K562 (cell line): Measurements from ENCODE around the gene XIRP2. TPM values are rescaled to one million over a fixed set of nuclear protein-coding genes. Genes with fewer than 3 reads are reported as not detected.

Experiments
- ATAC-seq: fragments of 200-7000 bp; cut with Tn5 transposase; 3 replicates; pipeline ENCODE4 v1.9.1; 2020; ENCODE audit warnings: moderate library complexity
- BruUV-seq: library from RNA; stranded (reverse); fragments of 400-500 nt; replicated peaks from 2 replicates; lab custom pipeline; 2021; lab: Mats Ljungman, UMichigan
- CTCF ChIA-PET: fragments of 300-600 bp; formaldehyde crosslinking; extraction: SDS; loops from one replicate; lab custom pipeline; 2021; ENCODE audit warnings: low intra/inter-chr PET ratio; lab: Yijun Ruan, JAX
- POLR2A ChIA-PET: fragments of 300-600, 350-650 bp; sonication (Branson Sonifier 250); formaldehyde crosslinking; extraction: SDS; loops from one replicate; lab custom pipeline; 2021; ENCODE audit warnings: antibody characterized with exemption, inconsistent platforms; lab: Yijun Ruan, JAX
- DNase-seq, 4 experiments: peaks; one replicate each; pipeline versions ENCODE4 v3.0.0 to v3.0.0-alpha.2; 2011 to 2018; ENCODE audit warnings: low spot score in 3 of 4, mixed read lengths in 3 of 4; ENCODE audit errors: extremely low read depth in 1 of 4
- FAIRE-seq: peaks from 2 replicates; lab custom pipeline; 2011; peaks lifted over from hg19 to GRCh38; lab: Jason Lieb, UNC
- H2AFZ ChIP-seq: 2 replicates; pipeline ENCODE4 v1.6.0; 2011; ENCODE audit warnings: low read depth, low read length, control low read depth, inconsistent platforms
- H3K27ac ChIP-seq: fragments of 200-600 bp; 3 replicates; pipeline ENCODE4 v1.8.0; 2011; ENCODE audit warnings: low read depth, mild to moderate bottlenecking, control low read depth, inconsistent platforms, low read length, moderate library complexity, mixed read lengths; ENCODE audit errors: extremely low read depth
- H3K27me3 ChIP-seq, 2 experiments: fragments of 300-600 bp in 1 of 2; 2 replicates in 1 of 2; 3 replicates in 1 of 2; pipeline versions ENCODE4 v1.6.0 to v1.8.0; 2011; ENCODE audit warnings: inconsistent platforms in 2 of 2, low read length in 2 of 2, mild to moderate bottlenecking in 1 of 2, mixed read lengths in 1 of 2, moderate library complexity in 1 of 2; ENCODE audit not compliant: control insufficient read depth in 2 of 2, insufficient read depth in 2 of 2
- H3K36me3 ChIP-seq: fragments of 300-600 bp; 3 replicates; pipeline ENCODE4 v1.8.0; 2011; ENCODE audit warnings: mild to moderate bottlenecking, low read length, inconsistent platforms; ENCODE audit not compliant: control insufficient read depth, insufficient read depth
- H3K4me1 ChIP-seq, 2 experiments: fragments of 200-600 bp in 1 of 2; replicated peaks in 1 of 2; 2 replicates in 1 of 2; 3 replicates in 1 of 2; pipeline versions ENCODE4 v1.5.1 to v1.8.0; 2011; ENCODE audit warnings: inconsistent platforms in 2 of 2, low read length in 2 of 2, mild to moderate bottlenecking in 1 of 2, mixed read lengths in 1 of 2, moderate library complexity in 1 of 2; ENCODE audit not compliant: control insufficient read depth in 2 of 2, insufficient read depth in 2 of 2
- H3K4me2 ChIP-seq: 2 replicates; pipeline ENCODE4 v1.6.1; 2011; ENCODE audit warnings: low read length, control low read depth, inconsistent platforms, mixed read lengths; ENCODE audit not compliant: insufficient read depth
- H3K4me3 ChIP-seq: fragments of 200-600 bp; sonication (generic), shearing (Covaris generic); 2 replicates; pipeline ENCODE4 v1.5.1; 2016; ENCODE audit warnings: control low read depth, inconsistent platforms
- H3K79me2 ChIP-seq: fragments of 200-600 bp; 3 replicates; pipeline ENCODE4 v1.8.0; 2011; ENCODE audit warnings: low read length, inconsistent platforms; ENCODE audit not compliant: control insufficient read depth, insufficient read depth
- H3K9ac ChIP-seq, 2 experiments: 2 replicates each; pipeline versions ENCODE4 v1.6.0 to v1.6.1; 2011; ENCODE audit warnings: low read depth in 2 of 2, low read length in 2 of 2, control low read depth in 1 of 2, inconsistent platforms in 1 of 2, mild to moderate bottlenecking in 1 of 2, mixed read lengths in 1 of 2; ENCODE audit not compliant: insufficient read depth in 1 of 2
- H3K9me1 ChIP-seq: one replicate; pipeline ENCODE4 v1.6.0; 2011; ENCODE audit warnings: inconsistent platforms, mild to moderate bottlenecking, low read length, moderate library complexity; ENCODE audit not compliant: control insufficient read depth, insufficient read depth
- H3K9me3 ChIP-seq: replicated peaks from 2 replicates; pipeline ENCODE4 v1.5.1; 2011; ENCODE audit warnings: low read depth, low read length, inconsistent platforms; ENCODE audit not compliant: control insufficient read depth, insufficient read depth
- H4K20me1 ChIP-seq: replicated peaks from 2 replicates; pipeline ENCODE4 v1.6.1; 2011; ENCODE audit warnings: low read length, inconsistent platforms, mixed read lengths; ENCODE audit not compliant: control insufficient read depth, insufficient read depth
- ELF1 ChIP-seq: fragments of 200-800 bp; sonication (Bioruptor generic); IDR thresholded peaks from 2 replicates; pipeline ENCODE4 v1.6.1; 2016; ENCODE audit warnings: missing genetic modification characterization, missing compliant biosample characterization
- ELF4 ChIP-seq: fragments of 450-650 bp; formaldehyde crosslinking; IDR thresholded peaks from 2 replicates; pipeline ENCODE4 v1.4.0; 2022; ENCODE audit warnings: missing genetic modification characterization
- EZH2 ChIP-seq: IDR thresholded peaks from 2 replicates; pipeline ENCODE4 v1.6.1; 2012; ENCODE audit warnings: low read depth, mild to moderate bottlenecking, inconsistent platforms, low read length, borderline replicate concordance
- HDAC3 ChIP-seq: fragments of 450-650 bp; IDR thresholded peaks from 2 replicates; pipeline ENCODE4 v1.6.1; 2018; ENCODE audit warnings: borderline replicate concordance, mild to moderate bottlenecking, moderate library complexity; ENCODE audit not compliant: partially characterized antibody
- NFIC ChIP-seq: fragments of 450-650 bp; IDR thresholded peaks from 2 replicates; pipeline ENCODE4 v1.6.1; 2017; ENCODE audit warnings: mild to moderate bottlenecking, inconsistent platforms
- POLR2A ChIP-seq: fragments of 450-650 bp; conservative IDR thresholded peaks from 2 replicates; pipeline ENCODE4 v1.6.1; 2016
- RHOXF2B ChIP-seq: fragments of 250-450 bp; sonication (Bioruptor Pico); conservative IDR thresholded peaks from 2 replicates; pipeline ENCODE4 v1.5.1; 2021
- WGBS: fragments of 100-300 bp; shearing (Covaris generic); methylation state at CpG from one replicate; pipeline ENCODE4 v1.1.6; 2016; ENCODE audit warnings: low coverage, mixed read lengths; ENCODE audit not compliant: insufficient coverage; ENCODE audit errors: missing lambda C conversion rate; 5-methylcytosine and 5-hydroxymethylcytosine counted together
- in situ Hi-C: fragments of 300-500 bp; cut with MboI; formaldehyde crosslinking; loops from 4 replicates; pipeline ENCODE4 v1.15.0; 2018; ENCODE audit warnings: inconsistent platforms, mixed read lengths
- intact Hi-C: fragments of 100-400 bp; cut with micrococcal nuclease; formaldehyde crosslinking; loops from 2 replicates; pipeline ENCODE4 v1.14.2; 2022
- polyA plus RNA-seq, 8 experiments: library from polyadenylated mRNA; depleted of rRNA in 4 of 8; stranded (reverse) in 5 of 8; unstranded in 3 of 8; fragments of >200 nt; fragmentation: Nextera tagmentation in 2 of 8; fragmentation: Illumina TruSeq in 1 of 8; extraction: Ambion mirVana in 2 of 8; extraction: Trizol in 1 of 8; gene quantifications; 2 replicates each; pipeline versions ENCODE4 v1.2.1 to v1.2.3, GENCODE V29; 2011 to 2014; ENCODE audit warnings: inconsistent platforms in 1 of 8, missing spikeins in 1 of 8
- total RNA-seq, 7 experiments: library from RNA; depleted of rRNA in 6 of 7; stranded (reverse); fragments of >200 nt in 6 of 7; fragmentation: Illumina TruSeq in 2 of 7; extraction: Trizol in 2 of 7; gene quantifications; 2 replicates each; pipeline versions ENCODE4 v1.2.1 to v1.2.3, GENCODE V29; 2011 to 2021; ENCODE audit warnings: low replicate concordance in 1 of 7
- TF ChIP-seq, protein P1 (sequence below), 2 experiments: fragments of 450-650 bp; conservative IDR thresholded peaks; 2 replicates each; pipeline ENCODE4 v1.6.1; 2017; ENCODE audit warnings: mild to moderate bottlenecking in 2 of 2, moderate library complexity in 2 of 2
- TF ChIP-seq, protein P2 (sequence below): fragments of 450-650 bp; IDR thresholded peaks from 2 replicates; pipeline ENCODE4 v1.7.1; 2018; ENCODE audit warnings: mild to moderate bottlenecking, low read depth; ENCODE audit not compliant: partially characterized antibody

The XIRP2 gene
- total and polyA plus RNA-seq, 9 of the 15 experiments (the other 6 are each of a cell fraction or from before 2014, with no cell fraction given): 0.04 to 0.10 (median 0.04) TPM; not detected in 2

DNA sequence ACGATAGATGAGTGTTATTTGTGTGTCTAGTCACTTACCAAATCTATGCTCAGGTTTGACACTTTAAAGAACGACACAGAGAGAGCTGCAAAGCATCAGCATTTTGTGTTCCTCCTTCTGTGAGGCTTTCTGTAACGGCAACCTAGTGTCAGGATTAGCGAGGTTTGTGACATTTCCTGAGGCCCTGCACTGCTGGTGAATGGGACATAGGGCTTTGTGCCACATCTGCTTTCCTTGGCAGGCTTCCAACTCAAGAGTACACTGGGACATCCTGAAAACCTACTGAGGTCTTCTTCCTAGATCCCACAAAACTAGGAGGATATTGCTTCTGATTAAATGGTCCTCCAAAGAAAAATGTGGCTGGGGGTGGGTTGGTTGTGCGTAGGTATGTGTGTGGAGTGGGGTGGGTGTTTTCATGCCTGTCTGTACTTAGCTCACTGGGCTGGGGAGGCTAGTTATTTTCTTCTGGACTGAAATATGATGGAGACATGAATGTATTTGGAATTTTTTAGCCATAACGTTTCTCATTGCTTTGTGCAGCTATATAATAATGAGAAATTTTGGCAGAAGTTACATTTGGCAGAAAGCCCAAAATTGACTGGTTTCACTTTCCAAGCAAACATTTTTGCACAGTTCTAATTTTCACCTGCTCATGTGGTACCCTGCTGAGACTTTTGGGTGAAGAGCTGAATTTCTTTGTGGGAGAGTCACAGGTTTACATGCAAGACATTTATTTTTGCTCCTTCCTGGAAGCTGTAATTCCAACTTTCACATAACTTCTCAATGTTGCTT is 308.4 kb downstream of the XIRP2 start:
- Histone ChIP-seq H3K79me2 (no peaks in the 10 kb centered on the region), H3K4me2 (no peak overlapping the region), H3K4me3 (no peak overlapping the region), H3K9ac (no peak overlapping the region), H3K27ac (no peak overlapping the region), H3K9me3 (no peaks in the 10 kb centered on the region; the same call in 1 of the 2 replicates), H2AFZ (no peak overlapping the region), H3K27me3 (no peaks in the 10 kb centered on the region), H3K9me1 (no peaks in the 10 kb centered on the region), H3K36me3 (no peaks in the 10 kb centered on the region), H3K4me1 (no peaks in the 10 kb centered on the region), H4K20me1 (no peaks in the 10 kb centered on the region)
- ChIA-PET CTCF (no interaction called here), POLR2A (no interaction called here)
- no TSS peak for BruUV-seq
- FAIRE-seq: no peak
- DNase-seq: no peak
- TF ChIP-seq POLR2A (no peak), NFIC (0 out of 2 replicates have a peak, but pooled peaks have one; percentile 19)
- in situ Hi-C loops: no loop called here
- no peak for ATAC-seq
- intact Hi-C loops: no loop called here
- 3% methylated on average over 6 of the region's 6 CpGs for WGBS

DNA sequence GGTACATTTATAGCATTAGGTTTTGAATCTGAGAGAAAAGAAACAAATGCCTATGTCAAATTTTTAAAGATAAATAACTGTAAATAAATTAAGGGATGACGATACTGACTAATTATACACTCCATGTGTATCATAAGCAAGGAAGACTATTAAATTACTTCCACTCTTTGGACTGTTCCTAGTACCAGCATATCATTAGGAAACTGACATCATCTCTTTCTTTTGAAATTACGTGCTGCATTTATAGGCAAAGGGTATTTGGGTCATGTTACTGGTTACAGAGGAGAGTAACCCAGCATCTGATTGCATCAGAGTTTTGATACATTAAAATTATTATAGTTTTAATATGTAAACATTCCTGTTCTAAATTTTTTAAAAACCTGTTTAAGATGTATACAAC is 309.7 kb downstream of the XIRP2 start:
- in situ Hi-C loops: no loop called here
- POLR2A ChIA-PET: no interaction called here
- FAIRE-seq: no peak

More for the DNA sequence above, 309.7 kb downstream of the XIRP2 start:
- H3K9me3 ChIP-seq: no peaks in the 10 kb centered on the region; the same call in 1 of the 2 replicates
- H3K4me3 ChIP-seq: no peak overlapping the region
- H2AFZ ChIP-seq: no peak overlapping the region
- H3K4me1 ChIP-seq: no peaks in the 10 kb centered on the region
- H3K9me1 ChIP-seq: no peaks in the 10 kb centered on the region
- no peaks in the 10 kb centered on the region for H4K20me1 ChIP-seq
- BruUV-seq: no TSS peak
- intact Hi-C loops: no loop called here
- ATAC-seq (no peak), DNase-seq (no peak)
- CTCF ChIA-PET: no interaction called here
- no peak overlapping the region for H3K9ac ChIP-seq
- H3K27me3 ChIP-seq: no peaks in the 10 kb centered on the region
- TF ChIP-seq, protein P1, sequence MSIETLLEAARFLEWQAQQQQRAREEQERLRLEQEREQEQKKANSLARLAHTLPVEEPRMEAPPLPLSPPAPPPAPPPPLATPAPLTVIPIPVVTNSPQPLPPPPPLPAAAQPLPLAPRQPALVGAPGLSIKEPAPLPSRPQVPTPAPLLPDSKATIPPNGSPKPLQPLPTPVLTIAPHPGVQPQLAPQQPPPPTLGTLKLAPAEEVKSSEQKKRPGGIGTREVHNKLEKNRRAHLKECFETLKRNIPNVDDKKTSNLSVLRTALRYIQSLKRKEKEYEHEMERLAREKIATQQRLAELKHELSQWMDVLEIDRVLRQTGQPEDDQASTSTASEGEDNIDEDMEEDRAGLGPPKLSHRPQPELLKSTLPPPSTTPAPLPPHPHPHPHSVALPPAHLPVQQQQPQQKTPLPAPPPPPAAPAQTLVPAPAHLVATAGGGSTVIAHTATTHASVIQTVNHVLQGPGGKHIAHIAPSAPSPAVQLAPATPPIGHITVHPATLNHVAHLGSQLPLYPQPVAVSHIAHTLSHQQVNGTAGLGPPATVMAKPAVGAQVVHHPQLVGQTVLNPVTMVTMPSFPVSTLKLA (conservative IDR thresholded peaks at IDR 0.05): no peak
- TF ChIP-seq ELF4 (no peak), HDAC3 (no peak), ELF1 (tag) (no peak), RHOXF2B (CRISPR knock-in tag) (no peak), EZH2 (no peak)
- TF ChIP-seq, protein P2, sequence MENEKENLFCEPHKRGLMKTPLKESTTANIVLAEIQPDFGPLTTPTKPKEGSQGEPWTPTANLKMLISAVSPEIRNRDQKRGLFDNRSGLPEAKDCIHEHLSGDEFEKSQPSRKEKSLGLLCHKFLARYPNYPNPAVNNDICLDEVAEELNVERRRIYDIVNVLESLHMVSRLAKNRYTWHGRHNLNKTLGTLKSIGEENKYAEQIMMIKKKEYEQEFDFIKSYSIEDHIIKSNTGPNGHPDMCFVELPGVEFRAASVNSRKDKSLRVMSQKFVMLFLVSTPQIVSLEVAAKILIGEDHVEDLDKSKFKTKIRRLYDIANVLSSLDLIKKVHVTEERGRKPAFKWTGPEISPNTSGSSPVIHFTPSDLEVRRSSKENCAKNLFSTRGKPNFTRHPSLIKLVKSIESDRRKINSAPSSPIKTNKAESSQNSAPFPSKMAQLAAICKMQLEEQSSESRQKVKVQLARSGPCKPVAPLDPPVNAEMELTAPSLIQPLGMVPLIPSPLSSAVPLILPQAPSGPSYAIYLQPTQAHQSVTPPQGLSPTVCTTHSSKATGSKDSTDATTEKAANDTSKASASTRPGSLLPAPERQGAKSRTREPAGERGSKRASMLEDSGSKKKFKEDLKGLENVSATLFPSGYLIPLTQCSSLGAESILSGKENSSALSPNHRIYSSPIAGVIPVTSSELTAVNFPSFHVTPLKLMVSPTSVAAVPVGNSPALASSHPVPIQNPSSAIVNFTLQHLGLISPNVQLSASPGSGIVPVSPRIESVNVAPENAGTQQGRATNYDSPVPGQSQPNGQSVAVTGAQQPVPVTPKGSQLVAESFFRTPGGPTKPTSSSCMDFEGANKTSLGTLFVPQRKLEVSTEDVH: no peak
- no peaks in the 10 kb centered on the region for H3K79me2 ChIP-seq
- WGBS: 0% methylated on average over 2 of the region's 2 CpGs
- H3K36me3 ChIP-seq: no peaks in the 10 kb centered on the region
- no peak overlapping the region for H3K4me2 ChIP-seq
- H3K27ac ChIP-seq: no peak overlapping the region
